Head of caudate nucleus (tissue), 42 donors: ENCODE measurements around the gene SLC29A1.
A peak's percentile ranks its signal among the peaks of the same experiment; 100 is the strongest.
"Not testable (repeated sequence)": the region's sequence is repeated elsewhere in the genome, so short reads cannot be mapped to it uniquely, and the experiment has no call there.

Source experiments
- DNase-seq, 42 donors: peaks; one replicate each; pipeline versions ENCODE4 v3.0.0 to v3.0.0-alpha.2; 2020 to 2021; ENCODE audit warnings: mixed read lengths in 7 of 42
- intact Hi-C: fragments of 100-400 bp; cut with DNase I; formaldehyde crosslinking; loops from one replicate; pipeline ENCODE4 v1.15.0; 2022

Gene SLC29A1

GRCh38 chr6:44192428-44193041, 30.9 kb upstream of the SLC29A1 start:
- no peak for DNase-seq
- intact Hi-C loops = no loop called here

- DNase-seq = no peak
- intact Hi-C loops = no loop called here
Observed at GRCh38 chr6:44193307-44193910, 30.0 kb upstream of the SLC29A1 start.

- intact Hi-C loops = no loop called here
- no peak for DNase-seq
Observed at GRCh38 chr6:44194326-44194725, 29.1 kb upstream of the SLC29A1 start.

GRCh38 chr6:44196351-44196750, 27.0 kb upstream of the SLC29A1 start:
- DNase-seq, intact Hi-C loops: not testable (repeated sequence)

GRCh38 chr6:44198684-44199083, 24.7 kb upstream of the SLC29A1 start:
- intact Hi-C loops = no loop called here
- no peak for DNase-seq

GRCh38 chr6:44199883-44200282, 23.5 kb upstream of the SLC29A1 start:
- DNase-seq = no peak
- intact Hi-C loops = no loop called here

GRCh38 chr6:44201200-44201599, 22.2 kb upstream of the SLC29A1 start:
- DNase-seq = no peak
- intact Hi-C loops = no loop called here

GRCh38 chr6:44201638-44202303, 21.6 kb upstream of the SLC29A1 start:
- no peak for DNase-seq
- intact Hi-C loops = no loop called here

- intact Hi-C loops = no loop called here
- DNase-seq = no peak
Observed at GRCh38 chr6:44202332-44202971, 20.9 kb upstream of the SLC29A1 start.

GRCh38 chr6:44202972-44203750, 20.2 kb upstream of the SLC29A1 start:
- intact Hi-C loops = no loop called here
- no peak for DNase-seq

GRCh38 chr6:44203955-44204354, 19.4 kb upstream of the SLC29A1 start:
- intact Hi-C loops = no loop called here
- no peak for DNase-seq

GRCh38 chr6:44207966-44208365, 15.4 kb upstream of the SLC29A1 start:
- intact Hi-C loops = no loop called here
- no peak for DNase-seq

GRCh38 chr6:44211284-44211683, 12.1 kb upstream of the SLC29A1 start:
- DNase-seq = no peak
- intact Hi-C loops = no loop called here

GRCh38 chr6:44214307-44214706, 9.1 kb upstream of the SLC29A1 start:
- intact Hi-C loops = no loop called here
- DNase-seq = no peak

- intact Hi-C loops = no loop called here
- no peak for DNase-seq
Observed at GRCh38 chr6:44216677-44217331, 6.6 kb upstream of the SLC29A1 start, which contains the start of gene MYMX. Gene MYMX (plus strand): TSS chr6:44216926. CDS start chr6:44217472, 546 bp downstream.

- intact Hi-C loops = no loop called here
- peak in 33 of 42 donors; percentile 32 to 77 (median 55) for DNase-seq
Observed at GRCh38 chr6:44217332-44218143, 5.9 kb upstream of the SLC29A1 start.

GRCh38 chr6:44219053-44219814, 4.2 kb upstream of the SLC29A1 start:
- peak in 39 of 42 donors; percentile 27 to 79 (median 63) for DNase-seq
- intact Hi-C loops = no loop called here
